AG09309 (cell line): ENCODE measurements around the gene GPR107.

Source experiments
- DNase-seq: peaks from one replicate; pipeline ENCODE4 v3.0.0-alpha.2; 2010; ENCODE audit warnings: low read depth
- H3K4me3 ChIP-seq: 2 replicates; pipeline ENCODE4 v1.5.1; 2011; ENCODE audit warnings: mild to moderate bottlenecking, low read depth, low read length, moderate library complexity; ENCODE audit not compliant: control insufficient read depth
- CTCF ChIP-seq: IDR thresholded peaks from 2 replicates; pipeline ENCODE4 v1.5.1; 2011; ENCODE audit warnings: mild to moderate bottlenecking, low read depth, low read length, inconsistent platforms; ENCODE audit not compliant: insufficient read depth, control insufficient read depth; ENCODE audit errors: missing control alignments

Gene GPR107

GRCh38 chr9:130112538-130113151 is 58.9 kb downstream of the GPR107 start:
- DNase-seq = no peak
- TF ChIP-seq CTCF = no peak
- H3K4me3 ChIP-seq = no peak overlapping the region

- no peak for TF ChIP-seq CTCF
Observed at GRCh38 chr9:130114741-130115140, 61.0 kb downstream of the GPR107 start.

GRCh38 chr9:130116346-130116745 is 62.6 kb downstream of the GPR107 start:
- no peak for DNase-seq
- no peak for TF ChIP-seq CTCF
- no peak overlapping the region for H3K4me3 ChIP-seq

More at GRCh38 chr9:130114741-130115140, 61.0 kb downstream of the GPR107 start:
- no peak for DNase-seq
- no peak overlapping the region for H3K4me3 ChIP-seq

- DNase-seq = no peak
- no peak overlapping the region for H3K4me3 ChIP-seq
- no peak for TF ChIP-seq CTCF
Observed at GRCh38 chr9:130117376-130117775, 63.7 kb downstream of the GPR107 start.

GRCh38 chr9:130117816-130118632 is 64.3 kb downstream of the GPR107 start:
- no peak overlapping the region for H3K4me3 ChIP-seq
- no peak for TF ChIP-seq CTCF
- DNase-seq = no peak

- DNase-seq = no peak
- no peak overlapping the region for H3K4me3 ChIP-seq
- TF ChIP-seq CTCF = no peak
Observed at GRCh38 chr9:130118841-130119518, 65.3 kb downstream of the GPR107 start.
